Liver (tissue), 9 donors: ENCODE measurements around the gene FAXC. TPM values are rescaled to one million over a fixed set of nuclear protein-coding genes. Genes with fewer than 3 reads are reported as not detected.

Experiments
- DNase-seq: peaks from one replicate; pipeline ENCODE4 v3.0.0-alpha.2; 2017; ENCODE audit warnings: low spot score
- H3K27ac ChIP-seq, 2 donors: one replicate each; pipeline ENCODE4 v1.7.0; 2013; ENCODE audit warnings: inconsistent platforms in 2 of 2, low read length in 2 of 2, control low read depth in 1 of 2, low read depth in 1 of 2, mild to moderate bottlenecking in 1 of 2
- H3K27me3 ChIP-seq, 4 donors: one replicate each; pipeline versions ENCODE4 v1.6.1 to v1.7.0; 2013; ENCODE audit warnings: low read length in 3 of 4, inconsistent platforms in 1 of 4, mild to moderate bottlenecking in 1 of 4, moderate library complexity in 1 of 4; ENCODE audit not compliant: control insufficient read depth in 4 of 4, insufficient read depth in 4 of 4
- H3K36me3 ChIP-seq, 4 donors: one replicate each; pipeline versions ENCODE4 v1.6.1 to v1.7.0; 2013; ENCODE audit warnings: low read length in 3 of 4, mild to moderate bottlenecking in 3 of 4, low read depth in 1 of 4, moderate library complexity in 1 of 4; ENCODE audit not compliant: control insufficient read depth in 4 of 4, insufficient read depth in 3 of 4
- H3K4me1 ChIP-seq, 4 donors: one replicate each; pipeline versions ENCODE4 v1.6.1 to v1.7.0; 2013; ENCODE audit warnings: low read length in 3 of 4, mild to moderate bottlenecking in 3 of 4, moderate library complexity in 1 of 4; ENCODE audit not compliant: control insufficient read depth in 4 of 4, insufficient read depth in 4 of 4
- H3K4me3 ChIP-seq, 3 donors: one replicate each; pipeline versions ENCODE4 v1.6.1 to v1.7.0; 2013; ENCODE audit warnings: low read length in 3 of 3, control low read depth in 1 of 3, low read depth in 1 of 3, mild to moderate bottlenecking in 1 of 3
- H3K9ac ChIP-seq, 2 donors: one replicate each; pipeline ENCODE4 v1.7.0; 2013; ENCODE audit warnings: low read length in 2 of 2, mild to moderate bottlenecking in 2 of 2, moderate library complexity in 2 of 2, control low read depth in 1 of 2, low read depth in 1 of 2
- H3K9me3 ChIP-seq, 4 donors: one replicate each; pipeline versions ENCODE4 v1.6.1 to v1.7.0; 2013; ENCODE audit warnings: low read length in 3 of 4; ENCODE audit not compliant: control insufficient read depth in 4 of 4
- ATF3 ChIP-seq: IDR thresholded peaks from 2 replicates; pipeline ENCODE4 v1.6.1; 2016; ENCODE audit warnings: antibody characterized with exemption
- CTCF ChIP-seq: fragments of 150-350 bp; IDR thresholded peaks from 2 replicates; pipeline ENCODE4 v1.5.1; 2017; ENCODE audit warnings: improper control_type of control experiment, low read depth, low read length; ENCODE audit not compliant: missing input control
- EGR1 ChIP-seq, 2 donors: IDR thresholded peaks; 2 replicates each; pipeline ENCODE4 v1.6.1; 2016 to 2018; ENCODE audit warnings: antibody characterized with exemption in 2 of 2, low read depth in 2 of 2
- FOXA1 ChIP-seq: IDR thresholded peaks from 2 replicates; pipeline ENCODE4 v1.6.1; 2016; ENCODE audit warnings: antibody characterized with exemption
- FOXA2 ChIP-seq: IDR thresholded peaks from 2 replicates; pipeline ENCODE4 v1.6.1; 2016; ENCODE audit warnings: antibody characterized with exemption
- GABPA ChIP-seq, 2 donors: IDR thresholded peaks in 1 of 2; conservative IDR thresholded peaks in 1 of 2; 2 replicates each; pipeline ENCODE4 v1.6.1; 2016; ENCODE audit warnings: antibody characterized with exemption in 2 of 2, mild to moderate bottlenecking in 1 of 2, moderate library complexity in 1 of 2
- HNF4A ChIP-seq, 2 donors: conservative IDR thresholded peaks; 2 replicates each; pipeline ENCODE4 v1.6.1; 2016; ENCODE audit warnings: antibody characterized with exemption in 2 of 2, mild to moderate bottlenecking in 2 of 2
- HNF4G ChIP-seq: IDR thresholded peaks from 2 replicates; pipeline ENCODE4 v1.6.1; 2016; ENCODE audit warnings: antibody characterized with exemption
- JUND ChIP-seq, 2 donors: IDR thresholded peaks; 2 replicates each; pipeline ENCODE4 v1.6.1; 2016; ENCODE audit warnings: antibody characterized with exemption in 2 of 2
- MAX ChIP-seq: IDR thresholded peaks from 2 replicates; pipeline ENCODE4 v1.6.1; 2016; ENCODE audit warnings: antibody characterized with exemption
- NR2F2 ChIP-seq: IDR thresholded peaks from 2 replicates; pipeline ENCODE4 v1.6.1; 2016; ENCODE audit warnings: antibody characterized with exemption
- RAD21 ChIP-seq, 2 donors: IDR thresholded peaks; 2 replicates each; pipeline ENCODE4 v1.6.1; 2016; ENCODE audit warnings: antibody characterized with exemption in 2 of 2, mild to moderate bottlenecking in 2 of 2
- REST ChIP-seq: IDR thresholded peaks from 2 replicates; pipeline ENCODE4 v1.6.1; 2016; ENCODE audit warnings: antibody characterized with exemption, mild to moderate bottlenecking
- RXRA ChIP-seq, 2 donors: IDR thresholded peaks; 2 replicates each; pipeline ENCODE4 v1.6.1; 2017 to 2018; ENCODE audit warnings: antibody characterized with exemption in 2 of 2, mild to moderate bottlenecking in 1 of 2
- SP1 ChIP-seq: IDR thresholded peaks from 2 replicates; pipeline ENCODE4 v1.6.1; 2018; ENCODE audit warnings: antibody characterized with exemption, mild to moderate bottlenecking
- TAF1 ChIP-seq: conservative IDR thresholded peaks from 2 replicates; pipeline ENCODE4 v1.6.1; 2016; ENCODE audit warnings: antibody characterized with exemption, mild to moderate bottlenecking
- YY1 ChIP-seq: IDR thresholded peaks from 2 replicates; pipeline ENCODE4 v1.6.1; 2016; ENCODE audit warnings: antibody characterized with exemption, mild to moderate bottlenecking
- ZBTB33 ChIP-seq: IDR thresholded peaks from 2 replicates; pipeline ENCODE4 v1.6.1; 2016; ENCODE audit warnings: antibody characterized with exemption
- WGBS: extraction: QIAGEN DNeasy Blood & Tissue Kit; methylation state at CpG from one replicate; pipeline ENCODE4 v1.1.7; 2013; 5-methylcytosine and 5-hydroxymethylcytosine counted together
- polyA plus RNA-seq, 2 donors: library from polyadenylated mRNA; stranded (reverse) in 1 of 2; unstranded in 1 of 2; fragments of 200-250 nt in 1 of 2; fragments of >200 nt in 1 of 2; fragmentation: Nextera tagmentation in 1 of 2; extraction: Ambion mirVana in 1 of 2; gene quantifications; one replicate each; pipeline versions ENCODE4 v1.2.1 to v1.2.3, GENCODE V29; 2013 to 2015
- total RNA-seq, 2 donors: library from RNA; depleted of rRNA; stranded (reverse); fragments of >200 nt; gene quantifications; one replicate each; pipeline ENCODE4 v1.2.3, GENCODE V29; 2014
- donor health status: healthy.
- donor health status: healthy.
- donor health status: healthy.
- donor health status: healthy.
- donor health status: healthy.

FAXC gene
- total and polyA plus RNA-seq, 4 donors = under 0.01 to 0.14 TPM; not detected in 2

- Histone ChIP-seq H3K4me1 (no peaks in the 10 kb centered on the region), H3K9me3 (no peaks in the 10 kb centered on the region), H3K9ac (no peak overlapping the region), H3K4me3 (no peak overlapping the region), H3K27ac (no peak overlapping the region), H3K36me3 (no peaks in the 10 kb centered on the region), H3K27me3 (no peaks in the 10 kb centered on the region)
- 58% methylated on average over 1 of the region's 1 CpG for WGBS
- DNase-seq = no peak
- no peak for TF ChIP-seq MAX
- TF ChIP-seq REST = no peak
- TF ChIP-seq JUND (IDR thresholded peaks at IDR 0.05) = no peak
- no peak for TF ChIP-seq SP1
- TF ChIP-seq FOXA2 = no peak
- no peak for TF ChIP-seq ATF3
- no peak for TF ChIP-seq RXRA (IDR thresholded peaks at IDR 0.05)
- TF ChIP-seq HNF4A (conservative IDR thresholded peaks at IDR 0.05) = no peak
- no peak for TF ChIP-seq HNF4G
- TF ChIP-seq YY1 = no peak
- no peak for TF ChIP-seq RAD21 (IDR thresholded peaks at IDR 0.05)
- no peak for TF ChIP-seq EGR1 (IDR thresholded peaks at IDR 0.05; ENCODE audit: low read depth in 2 of 2)
- TF ChIP-seq TAF1 = no peak
- no peak for TF ChIP-seq ZBTB33
- TF ChIP-seq NR2F2 = no peak
- no peak for TF ChIP-seq GABPA (IDR thresholded peaks at IDR 0.05 in 1 of 2, conservative IDR thresholded peaks at IDR 0.05 in 1 of 2)
- no peak for TF ChIP-seq FOXA1
- TF ChIP-seq CTCF = no peak
Measured at GRCh38 chr6:99359800-99360199, 10.3 kb upstream of the FAXC start.
